HG02884 (cell line): ENCODE data around the gene DGKG.
A peak's percentile ranks its signal among the peaks of the same experiment; 100 is the strongest.

Experiments used
- ATAC-seq: cut with Tn5 transposase; IDR thresholded peaks from one replicate; pipeline ENCODE4 v1.9.1; 2021; ENCODE audit warnings: mild to moderate bottlenecking, moderate library complexity; ENCODE audit not compliant: unreplicated experiment

The DGKG gene

GRCh38 chr3:186361762-186362536, at the start of gene DGKG:
DGKG (minus strand) TSS chr3:186362234; CDS start chr3:186320459, 41,775 bp downstream.
- peak; percentile 75 for ATAC-seq

GRCh38 chr3:186411089-186411488, 49.1 kb upstream of the DGKG start:
- no peak for ATAC-seq

GRCh38 chr3:186406669-186407635, 44.9 kb upstream of the DGKG start:
- ATAC-seq = no peak

GRCh38 chr3:186401556-186401955, 39.5 kb upstream of the DGKG start:
- no peak for ATAC-seq

- ATAC-seq = no peak
Measured at GRCh38 chr3:186400662-186401061, 38.6 kb upstream of the DGKG start.

- ATAC-seq = no peak
Measured at GRCh38 chr3:186400026-186400425, 38.0 kb upstream of the DGKG start.

- no peak for ATAC-seq
Measured at GRCh38 chr3:186394566-186395217, 32.7 kb upstream of the DGKG start.

GRCh38 chr3:186386883-186387560, 25.0 kb upstream of the DGKG start:
- ATAC-seq = no peak

GRCh38 chr3:186385856-186386602, 24.0 kb upstream of the DGKG start:
- no peak for ATAC-seq

- ATAC-seq = no peak
Measured at GRCh38 chr3:186383026-186383993, 21.3 kb upstream of the DGKG start.

GRCh38 chr3:186382217-186382885, 20.3 kb upstream of the DGKG start:
- ATAC-seq = no peak

- no peak for ATAC-seq
Measured at GRCh38 chr3:186381424-186382216, 19.6 kb upstream of the DGKG start.

GRCh38 chr3:186380622-186381380, 18.8 kb upstream of the DGKG start:
- ATAC-seq = no peak

GRCh38 chr3:186375443-186375842, 13.4 kb upstream of the DGKG start:
- ATAC-seq = no peak

- no peak for ATAC-seq
Measured at GRCh38 chr3:186374376-186374775, 12.3 kb upstream of the DGKG start.

- ATAC-seq = no peak
Measured at GRCh38 chr3:186369217-186369616, 7.2 kb upstream of the DGKG start.

GRCh38 chr3:186368717-186369116, 6.7 kb upstream of the DGKG start:
- ATAC-seq = no peak
